ENCODE measurements around the gene PRKAR2B. TPM values are rescaled to one million over a fixed set of nuclear protein-coding genes. Genes with fewer than 3 reads are reported as not detected.

Gene PRKAR2B
- total RNA-seq: 7.9 TPM
- long read RNA-seq, transcript PRKAR2B-201 (11 exons, 3,745 nt): major isoform, 34 of 39 reads
- long read RNA-seq, partial matches to known transcripts: 1 of 39 reads
- long read RNA-seq, other reads (novel, unspliced or antisense): 4 of 39 reads

DNA sequence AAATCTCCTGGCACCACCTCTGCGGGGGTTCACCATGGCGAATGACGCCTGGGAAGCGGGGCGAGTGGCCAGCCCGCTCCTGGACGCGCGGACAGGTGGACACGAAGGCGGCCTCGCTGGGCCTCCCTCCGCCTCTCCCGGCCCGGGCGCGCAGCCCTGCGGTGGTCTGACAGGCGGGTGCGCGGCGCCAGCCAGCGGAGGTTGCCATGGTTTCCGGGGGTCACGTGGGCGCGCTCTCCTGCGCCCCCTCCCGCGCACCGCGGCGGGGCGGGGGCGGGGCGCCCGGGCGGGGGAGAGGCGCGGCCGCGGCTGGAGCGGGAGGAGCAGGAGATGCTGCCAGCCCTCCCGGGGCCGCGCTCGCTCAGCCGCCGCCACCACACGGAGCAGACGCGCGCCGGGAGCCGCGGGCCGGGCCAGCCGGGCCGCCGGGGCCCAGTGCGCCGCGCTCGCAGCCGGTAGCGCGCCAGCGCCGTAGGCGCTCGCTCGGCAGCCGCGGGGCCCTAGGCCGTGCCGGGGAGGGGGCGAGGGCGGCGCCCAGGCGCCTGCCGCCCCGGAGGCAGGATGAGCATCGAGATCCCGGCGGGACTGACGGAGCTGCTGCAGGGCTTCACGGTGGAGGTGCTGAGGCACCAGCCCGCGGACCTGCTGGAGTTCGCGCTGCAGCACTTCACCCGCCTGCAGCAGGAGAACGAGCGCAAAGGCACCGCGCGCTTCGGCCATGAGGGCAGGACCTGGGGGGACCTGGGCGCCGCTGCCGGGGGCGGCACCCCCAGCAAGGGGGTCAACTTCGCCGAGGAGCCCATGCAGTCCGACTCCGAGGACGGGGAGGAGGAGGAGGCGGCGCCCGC, at the start of gene PRKAR2B:
Gene PRKAR2B (plus strand): TSS at position 359 of the 848 bp plus-strand sequence. CDS start 203 bp downstream, at position 562.
- no peaks in the 10 kb centered on the region for H3K9me3 ChIP-seq
- H3K4me1 ChIP-seq: peaks cover 14% of the 10 kb centered on the region
- H3K4me3 ChIP-seq: peak within 1 kb of the TSS; percentile 67
- no peaks in the 10 kb centered on the region for H3K36me3 ChIP-seq
- TF ChIP-seq, protein P1, sequence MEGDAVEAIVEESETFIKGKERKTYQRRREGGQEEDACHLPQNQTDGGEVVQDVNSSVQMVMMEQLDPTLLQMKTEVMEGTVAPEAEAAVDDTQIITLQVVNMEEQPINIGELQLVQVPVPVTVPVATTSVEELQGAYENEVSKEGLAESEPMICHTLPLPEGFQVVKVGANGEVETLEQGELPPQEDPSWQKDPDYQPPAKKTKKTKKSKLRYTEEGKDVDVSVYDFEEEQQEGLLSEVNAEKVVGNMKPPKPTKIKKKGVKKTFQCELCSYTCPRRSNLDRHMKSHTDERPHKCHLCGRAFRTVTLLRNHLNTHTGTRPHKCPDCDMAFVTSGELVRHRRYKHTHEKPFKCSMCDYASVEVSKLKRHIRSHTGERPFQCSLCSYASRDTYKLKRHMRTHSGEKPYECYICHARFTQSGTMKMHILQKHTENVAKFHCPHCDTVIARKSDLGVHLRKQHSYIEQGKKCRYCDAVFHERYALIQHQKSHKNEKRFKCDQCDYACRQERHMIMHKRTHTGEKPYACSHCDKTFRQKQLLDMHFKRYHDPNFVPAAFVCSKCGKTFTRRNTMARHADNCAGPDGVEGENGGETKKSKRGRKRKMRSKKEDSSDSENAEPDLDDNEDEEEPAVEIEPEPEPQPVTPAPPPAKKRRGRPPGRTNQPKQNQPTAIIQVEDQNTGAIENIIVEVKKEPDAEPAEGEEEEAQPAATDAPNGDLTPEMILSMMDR (IDR thresholded peaks at IDR 0.05): no peak
- H3K27me3 ChIP-seq: peaks cover 28% of the 10 kb centered on the region
- peak; percentile 97 for ATAC-seq
- peak within 1 kb of the TSS; percentile 65 for H3K27ac ChIP-seq
- peak; percentile 82 for DNase-seq
- intact Hi-C loops (cut with DNase I): no loop called here

DNA sequence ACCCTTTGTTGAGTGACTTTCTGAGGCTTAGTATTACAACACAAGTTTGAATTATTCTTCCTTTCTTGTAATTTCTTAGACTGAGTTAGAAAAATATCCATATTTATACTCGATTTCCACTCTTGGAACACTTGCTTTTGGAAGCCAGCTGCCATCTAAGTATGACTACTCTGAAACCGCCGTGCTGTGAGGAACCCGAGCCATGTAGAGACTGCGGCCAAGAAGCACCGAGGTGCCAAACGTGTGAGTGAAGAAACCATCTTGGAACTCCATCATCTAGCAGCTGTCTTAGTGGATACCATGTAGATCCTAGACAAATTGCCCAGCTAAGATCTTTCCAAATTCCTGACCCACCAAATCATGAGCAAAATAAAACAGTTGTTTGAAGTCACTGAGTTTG, 49.7 kb upstream of the PRKAR2B start:
- Histone ChIP-seq H3K9me3 (no peaks in the 10 kb centered on the region), H3K4me1 (no peaks in the 10 kb centered on the region), H3K27me3 (no peaks in the 10 kb centered on the region), H3K27ac (no peak overlapping the region), H3K36me3 (no peaks in the 10 kb centered on the region), H3K4me3 (no peak overlapping the region)
- DNase-seq (no peak), ATAC-seq (no peak)
- intact Hi-C loops (cut with DNase I): no loop called here
- TF ChIP-seq, protein P1 (IDR thresholded peaks at IDR 0.05): no peak

DNA sequence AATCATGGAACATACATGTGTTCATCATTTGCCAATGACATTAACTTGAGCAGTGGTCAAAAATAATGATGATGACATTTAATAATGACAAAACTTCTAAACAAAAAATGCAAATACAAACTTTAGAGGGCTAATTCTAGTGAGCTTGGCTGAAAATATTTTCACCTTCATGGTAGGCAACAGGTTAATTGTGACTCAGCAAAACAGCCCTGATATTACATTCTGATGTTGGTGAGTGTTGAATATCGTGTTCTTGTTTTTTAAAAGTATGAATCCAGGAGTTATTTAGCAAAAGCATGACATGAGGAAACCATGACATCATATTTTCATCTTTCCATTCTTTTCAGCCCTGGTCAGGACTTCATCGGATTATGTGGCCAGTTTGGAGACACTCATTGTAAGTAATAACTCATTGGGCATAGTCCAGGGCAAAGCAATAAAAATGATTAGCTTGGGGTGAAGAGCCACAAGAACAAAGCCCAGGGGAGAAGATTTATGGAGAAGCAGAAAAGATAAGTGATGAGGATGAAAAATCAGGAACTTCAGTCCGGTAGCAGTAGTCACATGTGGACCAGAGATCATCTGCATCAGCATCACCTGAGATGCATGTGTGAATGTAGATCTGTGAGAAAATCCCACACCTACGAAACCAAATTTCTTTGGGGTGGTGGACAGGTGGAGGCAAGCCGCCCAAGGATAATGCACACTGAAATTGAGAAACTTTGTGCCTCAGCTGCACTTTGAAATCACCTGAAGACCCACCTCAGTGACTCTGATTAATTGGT, 46.8 kb upstream of the PRKAR2B start:
- no peak for ATAC-seq
- intact Hi-C loops (cut with DNase I): no loop called here
- H3K4me3 ChIP-seq: no peak overlapping the region
- H3K27ac ChIP-seq: no peak overlapping the region
- no peak for DNase-seq
- H3K4me1 ChIP-seq: no peaks in the 10 kb centered on the region
- no peaks in the 10 kb centered on the region for H3K36me3 ChIP-seq
- no peaks in the 10 kb centered on the region for H3K27me3 ChIP-seq
- TF ChIP-seq, protein P1 (IDR thresholded peaks at IDR 0.05): no peak
- no peaks in the 10 kb centered on the region for H3K9me3 ChIP-seq

DNA sequence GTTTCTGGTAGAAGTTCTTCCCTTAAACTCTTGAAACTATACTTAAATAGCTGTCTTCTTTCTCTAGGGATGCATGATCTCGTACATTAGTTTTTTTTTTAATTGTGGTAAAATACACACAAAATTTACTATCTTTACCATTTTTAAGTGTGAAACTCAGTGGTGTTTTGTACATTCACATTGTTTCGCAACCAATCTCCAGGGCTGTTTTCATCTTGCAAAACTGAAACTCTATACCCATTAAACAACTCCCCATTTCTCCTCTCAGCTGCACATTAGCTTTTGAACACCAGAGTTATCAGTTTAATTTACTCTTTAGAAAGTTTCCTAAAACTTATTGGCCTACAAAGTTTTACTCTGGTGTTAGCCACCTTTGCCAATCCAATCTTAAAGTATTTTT, 45.5 kb upstream of the PRKAR2B start:
- TF ChIP-seq, protein P1 (IDR thresholded peaks at IDR 0.05): no peak
- no peak for ATAC-seq

DNA sequence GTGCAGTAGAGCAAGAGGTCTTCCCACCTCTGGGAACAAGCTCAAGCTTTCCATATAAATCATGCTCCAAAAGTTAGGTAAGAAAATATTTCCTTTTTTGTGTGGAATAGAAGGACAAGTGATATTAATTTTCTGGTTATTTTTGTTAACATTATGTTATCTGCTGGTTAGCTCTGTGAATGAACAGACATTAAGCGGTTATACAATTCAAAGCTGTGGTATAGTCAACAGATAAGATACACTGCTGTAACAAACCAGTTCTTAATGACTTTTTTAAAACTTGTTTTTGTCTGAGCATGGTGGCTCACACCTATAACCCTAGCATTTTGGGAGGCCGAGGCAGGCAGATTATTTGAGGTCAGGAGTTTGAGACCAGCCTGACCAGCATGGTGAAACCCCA, 43.0 kb upstream of the PRKAR2B start:
- Histone ChIP-seq H3K4me1 (no peaks in the 10 kb centered on the region), H3K27me3 (no peaks in the 10 kb centered on the region), H3K9me3 (no peaks in the 10 kb centered on the region), H3K27ac (no peak overlapping the region), H3K36me3 (no peaks in the 10 kb centered on the region), H3K4me3 (no peak overlapping the region)
- intact Hi-C loops (cut with DNase I): no loop called here
- no peak for ATAC-seq
- DNase-seq: no peak
- TF ChIP-seq, protein P1 (IDR thresholded peaks at IDR 0.05): no peak

More for the DNA sequence above, 45.5 kb upstream of the PRKAR2B start:
- Histone ChIP-seq H3K36me3 (no peaks in the 10 kb centered on the region), H3K4me1 (no peaks in the 10 kb centered on the region), H3K27ac (no peak overlapping the region), H3K27me3 (no peaks in the 10 kb centered on the region), H3K4me3 (no peak overlapping the region), H3K9me3 (no peaks in the 10 kb centered on the region)
- intact Hi-C loops (cut with DNase I): no loop called here
- DNase-seq: no peak

Measured in upper lobe of right lung (tissue), 1 donor.